Peyer's patch (tissue), 4 donors: ENCODE results near the gene VTI1B.

ENCODE experiments used
- CTCF ChIP-seq, 6 experiments: fragments of 450-650 bp in 4 of 6; fragments of 200-600 bp in 2 of 6; sonication (generic) in 1 of 6; IDR thresholded peaks; one replicate each; pipeline ENCODE4 v1.5.1; 2017 to 2019; ENCODE audit warnings: antibody characterized with exemption in 6 of 6, mild to moderate bottlenecking in 3 of 6, moderate library complexity in 1 of 6
- POLR2A ChIP-seq, 2 donors: fragments of 450-650 bp; IDR thresholded peaks; one replicate each; pipeline ENCODE4 v1.5.1; 2017; ENCODE audit warnings: antibody characterized with exemption in 2 of 2, mild to moderate bottlenecking in 2 of 2, moderate library complexity in 2 of 2

DNA sequence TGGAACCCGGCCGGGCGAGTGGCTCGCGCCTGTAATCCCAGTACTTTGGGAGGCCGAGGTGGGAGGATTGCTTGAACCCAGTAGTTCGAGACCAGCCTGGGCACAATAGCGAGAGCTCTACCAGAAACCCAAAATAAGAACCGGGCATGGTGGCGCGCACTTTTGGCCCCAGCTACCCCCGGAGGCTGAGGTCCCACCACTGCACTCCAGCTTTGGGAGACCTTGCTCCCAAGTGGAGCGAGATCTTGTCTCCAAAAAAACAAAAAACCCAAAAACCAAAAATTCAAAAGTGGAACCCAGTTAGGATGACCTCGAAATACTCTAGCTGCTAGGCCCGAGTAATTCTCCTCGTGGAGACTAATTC is 769 bp upstream of the VTI1B start:
- TF ChIP-seq CTCF (IDR thresholded peaks at IDR 0.05): no peak
- TF ChIP-seq POLR2A (IDR thresholded peaks at IDR 0.05): no peak
